ENCODE measurements around the gene ITGAL. TPM values are rescaled to one million over a fixed set of nuclear protein-coding genes. Genes with fewer than 3 reads are reported as not detected.
"Not testable (repeated sequence)": the region's sequence is repeated elsewhere in the genome, so short reads cannot be mapped to it uniquely, and the experiment has no call there.

Gene ITGAL
- total and polyA plus RNA-seq, 2 experiments from 2014 or later = 0.95 to 3.4 TPM

DNA sequence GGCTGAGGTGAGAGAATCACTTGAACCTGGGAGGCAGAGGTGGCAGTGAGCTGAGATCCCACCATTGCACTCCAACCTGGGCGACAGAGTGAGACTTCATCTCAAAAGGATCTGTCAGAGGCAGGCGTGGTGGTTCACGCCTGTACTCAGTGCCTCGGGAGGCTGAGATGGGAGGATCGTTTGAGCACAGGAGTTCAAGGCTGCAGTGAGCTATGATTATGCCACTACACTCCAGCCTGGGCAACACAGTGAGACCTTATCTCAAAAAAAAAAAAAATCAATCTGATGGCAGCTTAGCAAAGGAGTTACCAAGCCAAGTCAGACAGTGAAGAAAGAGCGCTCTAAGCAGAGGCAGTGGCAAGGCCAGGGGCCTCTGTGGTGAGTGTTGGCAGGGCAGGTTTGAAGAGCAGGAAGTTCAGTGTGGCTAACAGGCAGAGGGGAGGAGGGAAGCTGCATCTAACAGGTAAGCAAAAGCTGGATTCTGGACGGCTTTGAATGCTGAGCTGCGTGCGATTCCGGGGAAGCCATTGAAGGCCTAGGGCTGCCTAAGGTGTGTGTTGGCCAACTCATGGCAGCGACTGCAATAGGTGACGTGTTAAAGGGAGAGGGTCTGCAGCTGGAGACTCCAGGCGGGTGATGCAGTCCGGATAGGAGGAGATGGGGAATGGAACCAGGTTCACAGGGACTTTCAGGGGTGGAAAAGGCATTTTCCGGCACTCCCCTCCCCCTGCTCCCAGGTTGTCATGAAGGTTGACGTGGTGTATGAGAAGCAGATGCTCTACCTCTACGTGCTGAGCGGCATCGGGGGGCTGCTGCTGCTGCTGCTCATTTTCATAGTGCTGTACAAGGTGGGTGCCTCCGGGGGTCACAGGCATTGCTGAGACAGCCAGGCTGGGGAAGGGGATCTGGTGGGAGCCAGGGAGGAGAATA, 46.8 kb downstream of the ITGAL start:
- no peak overlapping the region for H3K27ac ChIP-seq

DNA sequence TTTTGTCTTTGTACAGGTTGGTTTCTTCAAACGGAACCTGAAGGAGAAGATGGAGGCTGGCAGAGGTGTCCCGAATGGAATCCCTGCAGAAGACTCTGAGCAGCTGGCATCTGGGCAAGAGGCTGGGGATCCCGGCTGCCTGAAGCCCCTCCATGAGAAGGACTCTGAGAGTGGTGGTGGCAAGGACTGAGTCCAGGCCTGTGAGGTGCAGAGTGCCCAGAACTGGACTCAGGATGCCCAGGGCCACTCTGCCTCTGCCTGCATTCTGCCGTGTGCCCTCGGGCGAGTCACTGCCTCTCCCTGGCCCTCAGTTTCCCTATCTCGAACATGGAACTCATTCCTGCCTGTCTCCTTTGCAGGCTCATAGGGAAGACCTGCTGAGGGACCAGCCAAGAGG, 48.9 kb downstream of the ITGAL start:
- Histone ChIP-seq H3K9me2 (replicated peaks; ENCODE audit: insufficient read depth) (no peaks in the 10 kb centered on the region), H3K4me2 (no peak overlapping the region), H2AFZ (no peak overlapping the region), H3K36me3 (replicated peaks; ENCODE audit: insufficient read depth, low read depth) (no peaks in the 10 kb centered on the region), H3K9me3 (ENCODE audit: low read depth) (no peaks in the 10 kb centered on the region), H3K27ac (peak overlapping the region; percentile 89), H4K20me1 (ENCODE audit: insufficient read depth, poor library complexity, severe bottlenecking) (no peaks in the 10 kb centered on the region), H3K27me3 (no peaks in the 10 kb centered on the region), H3K79me2 (peaks cover 4% of the 10 kb centered on the region), H3K4me3 (no peak overlapping the region), H3K4me1 (ENCODE audit: insufficient read depth) (peaks cover 5% of the 10 kb centered on the region)
- DNase-seq (ENCODE audit: low spot score) = no peak
- TF ChIP-seq EZH2phosphoT487 (IDR thresholded peaks at IDR 0.05; ENCODE audit: low read depth, severe bottlenecking, unreplicated experiment) = no peak
- TF ChIP-seq EZH2 (IDR thresholded peaks at IDR 0.05; ENCODE audit: borderline replicate concordance) = no peak
- TF ChIP-seq, protein P1, sequence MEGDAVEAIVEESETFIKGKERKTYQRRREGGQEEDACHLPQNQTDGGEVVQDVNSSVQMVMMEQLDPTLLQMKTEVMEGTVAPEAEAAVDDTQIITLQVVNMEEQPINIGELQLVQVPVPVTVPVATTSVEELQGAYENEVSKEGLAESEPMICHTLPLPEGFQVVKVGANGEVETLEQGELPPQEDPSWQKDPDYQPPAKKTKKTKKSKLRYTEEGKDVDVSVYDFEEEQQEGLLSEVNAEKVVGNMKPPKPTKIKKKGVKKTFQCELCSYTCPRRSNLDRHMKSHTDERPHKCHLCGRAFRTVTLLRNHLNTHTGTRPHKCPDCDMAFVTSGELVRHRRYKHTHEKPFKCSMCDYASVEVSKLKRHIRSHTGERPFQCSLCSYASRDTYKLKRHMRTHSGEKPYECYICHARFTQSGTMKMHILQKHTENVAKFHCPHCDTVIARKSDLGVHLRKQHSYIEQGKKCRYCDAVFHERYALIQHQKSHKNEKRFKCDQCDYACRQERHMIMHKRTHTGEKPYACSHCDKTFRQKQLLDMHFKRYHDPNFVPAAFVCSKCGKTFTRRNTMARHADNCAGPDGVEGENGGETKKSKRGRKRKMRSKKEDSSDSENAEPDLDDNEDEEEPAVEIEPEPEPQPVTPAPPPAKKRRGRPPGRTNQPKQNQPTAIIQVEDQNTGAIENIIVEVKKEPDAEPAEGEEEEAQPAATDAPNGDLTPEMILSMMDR (IDR thresholded peaks at IDR 0.05; ENCODE audit: poor library complexity) = no peak
- WGBS (ENCODE audit: low lambda C conversion rate, missing lambda C conversion rate) = 93% methylated on average over 7 of the region's 7 CpGs

More for the DNA sequence above, 46.8 kb downstream of the ITGAL start:
- Histone ChIP-seq H3K36me3 (replicated peaks; ENCODE audit: insufficient read depth, low read depth) (no peaks in the 10 kb centered on the region), H3K9me2 (replicated peaks; ENCODE audit: insufficient read depth) (no peaks in the 10 kb centered on the region), H2AFZ (no peak overlapping the region), H4K20me1 (ENCODE audit: insufficient read depth, poor library complexity, severe bottlenecking) (no peaks in the 10 kb centered on the region), H3K4me2 (no peak overlapping the region), H3K27me3 (no peaks in the 10 kb centered on the region), H3K4me1 (ENCODE audit: insufficient read depth) (peaks cover 5% of the 10 kb centered on the region), H3K4me3 (no peak overlapping the region), H3K9me3 (ENCODE audit: low read depth) (no peaks in the 10 kb centered on the region), H3K79me2 (no peaks in the 10 kb centered on the region)
- no peak for TF ChIP-seq EZH2phosphoT487 (IDR thresholded peaks at IDR 0.05; ENCODE audit: low read depth, severe bottlenecking, unreplicated experiment)
- TF ChIP-seq, protein P1 (IDR thresholded peaks at IDR 0.05; ENCODE audit: poor library complexity) = no peak
- TF ChIP-seq EZH2 (IDR thresholded peaks at IDR 0.05; ENCODE audit: borderline replicate concordance) = no peak
- no peak for DNase-seq (ENCODE audit: low spot score)
- WGBS (ENCODE audit: low lambda C conversion rate, missing lambda C conversion rate) = 92% methylated on average over 20 of the region's 20 CpGs

DNA sequence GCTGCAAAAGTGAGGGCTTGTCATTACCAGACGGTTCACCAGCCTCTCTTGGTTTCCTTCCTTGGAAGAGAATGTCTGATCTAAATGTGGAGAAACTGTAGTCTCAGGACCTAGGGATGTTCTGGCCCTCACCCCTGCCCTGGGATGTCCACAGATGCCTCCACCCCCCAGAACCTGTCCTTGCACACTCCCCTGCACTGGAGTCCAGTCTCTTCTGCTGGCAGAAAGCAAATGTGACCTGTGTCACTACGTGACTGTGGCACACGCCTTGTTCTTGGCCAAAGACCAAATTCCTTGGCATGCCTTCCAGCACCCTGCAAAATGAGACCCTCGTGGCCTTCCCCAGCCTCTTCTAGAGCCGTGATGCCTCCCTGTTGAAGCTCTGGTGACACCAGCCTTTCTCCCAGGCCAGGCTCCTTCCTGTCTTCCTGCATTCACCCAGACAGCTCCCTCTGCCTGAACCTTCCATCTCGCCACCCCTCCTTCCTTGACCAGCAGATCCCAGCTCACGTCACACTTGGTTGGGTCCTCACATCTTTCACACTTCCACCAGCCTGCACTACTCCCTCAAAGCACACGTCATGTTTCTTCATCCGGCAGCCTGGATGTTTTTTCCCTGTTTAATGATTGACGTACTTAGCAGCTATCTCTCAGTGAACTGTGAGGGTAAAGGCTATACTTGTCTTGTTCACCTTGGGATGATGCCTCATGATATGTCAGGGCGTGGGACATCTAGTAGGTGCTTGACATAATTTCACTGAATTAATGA, 49.5 kb downstream of the ITGAL start:
- Histone ChIP-seq H3K9me2 (replicated peaks; ENCODE audit: insufficient read depth) (no peaks in the 10 kb centered on the region), H3K4me3 (no peak overlapping the region), H2AFZ (no peak overlapping the region), H4K20me1 (ENCODE audit: insufficient read depth, poor library complexity, severe bottlenecking) (no peaks in the 10 kb centered on the region), H3K27me3 (no peaks in the 10 kb centered on the region), H3K4me2 (no peak overlapping the region), H3K4me1 (ENCODE audit: insufficient read depth) (peaks cover 5% of the 10 kb centered on the region), H3K36me3 (replicated peaks; ENCODE audit: insufficient read depth, low read depth) (no peaks in the 10 kb centered on the region), H3K79me2 (peaks cover 4% of the 10 kb centered on the region), H3K27ac (peak overlapping the region; percentile 89), H3K9me3 (ENCODE audit: low read depth) (no peaks in the 10 kb centered on the region)
- 53% methylated on average over 11 of the region's 11 CpGs for WGBS (ENCODE audit: low lambda C conversion rate, missing lambda C conversion rate)
- TF ChIP-seq, protein P1 (IDR thresholded peaks at IDR 0.05; ENCODE audit: poor library complexity) = no peak
- TF ChIP-seq EZH2 (IDR thresholded peaks at IDR 0.05; ENCODE audit: borderline replicate concordance) (no peak), EZH2phosphoT487 (IDR thresholded peaks at IDR 0.05; ENCODE audit: low read depth, severe bottlenecking, unreplicated experiment) (no peak)
- DNase-seq (ENCODE audit: low spot score) = peak; percentile 71

DNA sequence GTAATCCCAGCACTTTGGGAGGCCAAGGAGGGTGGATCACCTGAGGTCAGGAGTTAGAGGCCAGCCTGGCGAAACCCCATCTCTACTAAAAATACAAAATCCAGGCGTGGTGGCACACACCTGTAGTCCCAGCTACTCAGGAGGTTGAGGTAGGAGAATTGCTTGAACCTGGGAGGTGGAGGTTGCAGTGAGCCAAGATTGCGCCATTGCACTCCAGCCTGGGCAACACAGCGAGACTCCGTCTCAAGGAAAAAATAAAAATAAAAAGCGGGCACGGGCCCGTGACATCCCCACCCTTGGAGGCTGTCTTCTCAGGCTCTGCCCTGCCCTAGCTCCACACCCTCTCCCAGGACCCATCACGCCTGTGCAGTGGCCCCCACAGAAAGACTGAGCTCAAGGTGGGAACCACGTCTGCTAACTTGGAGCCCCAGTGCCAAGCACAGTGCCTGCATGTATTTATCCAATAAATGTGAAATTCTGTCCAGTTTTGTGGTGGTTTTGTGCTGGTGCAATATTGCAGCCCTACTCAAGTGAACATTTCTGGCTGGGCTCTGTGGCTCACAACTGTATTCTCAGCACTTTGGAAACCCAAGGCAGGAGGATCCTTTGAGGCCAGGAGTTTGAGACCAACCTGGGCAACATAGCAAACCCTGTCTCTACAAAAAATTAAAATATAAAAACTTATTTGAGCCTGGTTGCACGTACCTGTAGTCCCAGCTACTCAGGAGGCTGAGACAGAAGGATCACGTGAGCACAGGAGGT, 50.3 kb downstream of the ITGAL start:
- H2AFZ ChIP-seq; H3K79me2 ChIP-seq; H4K20me1 ChIP-seq (ENCODE audit: insufficient read depth, poor library complexity, severe bottlenecking); DNase-seq (ENCODE audit: low spot score); H3K9me2 ChIP-seq (replicated peaks; ENCODE audit: insufficient read depth); H3K36me3 ChIP-seq (replicated peaks; ENCODE audit: insufficient read depth, low read depth); H3K4me2 ChIP-seq; H3K9me3 ChIP-seq (ENCODE audit: low read depth); H3K4me3 ChIP-seq; H3K27me3 ChIP-seq; H3K4me1 ChIP-seq (ENCODE audit: insufficient read depth): not testable (repeated sequence)
- peak overlapping the region; percentile 76 for H3K27ac ChIP-seq
- WGBS (ENCODE audit: low lambda C conversion rate, missing lambda C conversion rate) = 95% methylated on average over 12 of the region's 12 CpGs

Data from hepatocyte (in vitro differentiated cells).